H1 (cell line): ENCODE measurements around the gene FHL5. TPM values are rescaled to one million over a fixed set of nuclear protein-coding genes. Genes with fewer than 3 reads are reported as not detected.

Source experiments
- USF2 ChIP-seq: IDR thresholded peaks from 2 replicates; pipeline ENCODE4 v1.6.1; 2011; ENCODE audit warnings: low read length, improper control_type of control experiment
- polyA plus RNA-seq, 7 experiments: library from polyadenylated mRNA; depleted of rRNA in 3 of 7; stranded (reverse) in 5 of 7; unstranded in 2 of 7; fragments of >200 nt in 5 of 7; fragments of 200-250 nt in 2 of 7; gene quantifications; 1 replicate in 5 of 7; 2 replicates in 1 of 7; 4 replicates in 1 of 7; pipeline versions ENCODE4 v1.2.1 to v1.2.3, GENCODE V29; 2011 to 2013; ENCODE audit warnings: missing spikeins in 2 of 7, mixed read lengths in 2 of 7
- total RNA-seq: library from RNA; stranded (reverse); fragmentation: NEBNext Ultra II Directional; extraction: Animal tissue kit (Norgen Biotek cat#: 25700); gene quantifications from 2 replicates; pipeline ENCODE4 v1.2.1, GENCODE V29; 2021

FHL5 gene
- total and polyA plus RNA-seq, 2 of the 8 experiments (the other 6 are each of a cell fraction or from before 2014, with no cell fraction given) = not detected

- TF ChIP-seq USF2 = no peak
Measured at GRCh38 chr6:96651816-96652215, 88.9 kb downstream of the FHL5 start (continued).
